Measurements from ENCODE around the gene GLIS1. TPM values are rescaled to one million over a fixed set of nuclear protein-coding genes. Genes with fewer than 3 reads are reported as not detected.

The GLIS1 gene
- total and polyA plus RNA-seq, 2 of the 8 experiments (the other 6 are each of a cell fraction or from before 2014, with no cell fraction given): 0.15 to 0.22 TPM

GRCh38 chr1:53733975-53734649 is 4.9 kb downstream of the GLIS1 start:
- H2BK12ac ChIP-seq (ENCODE audit: low read depth, low read length): no peak overlapping the region
- H3K27ac ChIP-seq (ENCODE audit: low read depth, low read length): no peak overlapping the region
- no peak overlapping the region for H3K14ac ChIP-seq (ENCODE audit: insufficient read length)
- no peak overlapping the region for H4K91ac ChIP-seq (replicated peaks; ENCODE audit: insufficient read length, low read length)
- no peak overlapping the region for H2BK5ac ChIP-seq (ENCODE audit: low read depth, low read length)
- CTCF ChIA-PET (ENCODE audit: partially characterized antibody): interaction anchor here (1.1 to 2.6 kb wide), 5 partner anchors 18 to 284 kb away, joined by 3 to 14 read pairs (median 6); no protein-coding TSS in a partner anchor
- no peak overlapping the region for H3K56ac ChIP-seq (replicated peaks; ENCODE audit: insufficient read length, low read depth, low read length)
- POLR2A ChIA-PET (ENCODE audit: partially characterized antibody): no interaction called here
- H4K5ac ChIP-seq (ENCODE audit: insufficient read length, low read depth, low read length): no peak overlapping the region
- no peak overlapping the region for H3K4ac ChIP-seq (replicated peaks; ENCODE audit: insufficient read length, low read depth, low read length)
- no peak for DNase-seq (ENCODE audit: low read depth in 1 of 2, low spot score in 2 of 2)
- 94% methylated on average over 10 of the region's 10 CpGs; no CpG with 5 or more reads in 1 of the 2 experiments for WGBS, 2 experiments (ENCODE audit: extremely low coverage in 1 of 2, insufficient coverage in 1 of 2, insufficient read length in 1 of 2, insufficient replicate concordance in 2 of 2, low coverage in 1 of 2, low lambda C conversion rate in 2 of 2, missing lambda C conversion rate in 1 of 2)
- H3K18ac ChIP-seq (ENCODE audit: extremely low read depth, low read length): no peak overlapping the region
- H3K23ac ChIP-seq (ENCODE audit: insufficient read length): no peak overlapping the region
- peaks cover 0 to 3% (median 0%) of the 10 kb centered on the region in 4 experiments; a peak in 1 of 8 replicates for H3K36me3 ChIP-seq (ENCODE audit: control insufficient read depth in 2 of 4, insufficient read depth in 4 of 4, low read length in 3 of 4)
- H4K20me1 ChIP-seq (replicated peaks in 1 of 2; ENCODE audit: control insufficient read depth in 1 of 2, insufficient read depth in 2 of 2, low read length in 2 of 2): peaks cover 0 to 2% of the 10 kb centered on the region in 2 experiments
- H3K23me2 ChIP-seq (ENCODE audit: low read depth, low read length): peaks cover 10% of the 10 kb centered on the region; the same call in 1 of the 2 replicates
- FAIRE-seq: no peak
- H3K79me1 ChIP-seq (ENCODE audit: low read depth, low read length): no peaks in the 10 kb centered on the region
- no peak overlapping the region for H2BK120ac ChIP-seq (replicated peaks; ENCODE audit: low read depth, low read length)
- no peak overlapping the region for H3K4me2 ChIP-seq (ENCODE audit: insufficient read depth in 1 of 2, low read depth in 2 of 2, low read length in 2 of 2)
- no peak overlapping the region for H2BK20ac ChIP-seq (ENCODE audit: low read length)
- peaks cover 0 to 9% (median 3%) of the 10 kb centered on the region in 4 experiments; a peak in 5 of 7 replicates for H3K4me1 ChIP-seq (replicated peaks in 1 of 4; ENCODE audit: control insufficient read depth in 3 of 4, insufficient read depth in 4 of 4, low read length in 3 of 4)
- no peak overlapping the region for H3K9ac ChIP-seq (replicated peaks in 1 of 4; ENCODE audit: extremely low read depth in 1 of 4, low read depth in 3 of 4, low read length in 3 of 4)
- no peak overlapping the region for H2AFZ ChIP-seq (ENCODE audit: low read length)
- peaks cover 30 to 37% (median 37%) of the 10 kb centered on the region in 4 experiments for H3K27me3 ChIP-seq (replicated peaks in 1 of 4; ENCODE audit: control insufficient read depth in 3 of 4, extremely low read depth in 1 of 4, insufficient read depth in 3 of 4, low read length in 3 of 4)
- no peaks in the 10 kb centered on the region for H3K79me2 ChIP-seq (ENCODE audit: control insufficient read depth in 1 of 2, insufficient read depth in 2 of 2, low read length in 2 of 2)
- H3K9me3 ChIP-seq (ENCODE audit: insufficient read depth in 2 of 2, low read depth in 1 of 2, low read length in 1 of 2): no peaks in the 10 kb centered on the region
- H2AK5ac ChIP-seq (ENCODE audit: low read depth, low read length): no peak overlapping the region
- no peak overlapping the region for H3K4me3 ChIP-seq (ENCODE audit: extremely low read depth in 1 of 4, insufficient read depth in 2 of 4, low read depth in 3 of 4, low read length in 4 of 4)
- H4K8ac ChIP-seq (ENCODE audit: extremely low read depth, insufficient read depth, low read length): no peak overlapping the region
- no peak overlapping the region for H2BK15ac ChIP-seq (ENCODE audit: low read length)
- TF ChIP-seq SIRT6 (IDR thresholded peaks at IDR 0.05; ENCODE audit: low read length) (no peak), SP2 (IDR thresholded peaks at IDR 0.05; ENCODE audit: low read length) (no peak), CREB1 (IDR thresholded peaks at IDR 0.05) (no peak), SAP30 (IDR thresholded peaks at IDR 0.05; ENCODE audit: insufficient read depth, insufficient replicate concordance, low read length) (no peak), NANOG (IDR thresholded peaks at IDR 0.05; ENCODE audit: insufficient read depth, low read depth, low read length, poor library complexity, severe bottlenecking) (no peak), SUZ12 (IDR thresholded peaks at IDR 0.05; ENCODE audit: low read length) (no peak), POLR2AphosphoS5 (IDR thresholded peaks at IDR 0.05; ENCODE audit: low read depth, low read length) (no peak), CTCF (IDR thresholded peaks at IDR 0.05; ENCODE audit: control extremely low read depth in 1 of 3, insufficient read depth in 1 of 3, low read depth in 1 of 3, low read length in 3 of 3) (no peak), TCF12 (IDR thresholded peaks at IDR 0.05; ENCODE audit: low read depth, low read length) (no peak), POU5F1 (IDR thresholded peaks at IDR 0.05; ENCODE audit: low read depth, low read length) (no peak), MAX (IDR thresholded peaks at IDR 0.05) (no peak)

All from H1 (cell line).